Urothelium cell line (cell line): Measurements from ENCODE around the gene SALL1.

Experiments used
- DNase-seq: peaks from one replicate; pipeline ENCODE4 v3.0.0; 2011; ENCODE audit warnings: low spot score, mixed read lengths
- FAIRE-seq: peaks from 2 replicates; lab custom pipeline; 2011; peaks lifted over from hg19 to GRCh38; lab: Jason Lieb, UNC

SALL1 gene

GRCh38 chr16:51143196-51143977, 7.7 kb downstream of the SALL1 start:
- FAIRE-seq (no peak), DNase-seq (no peak)

GRCh38 chr16:51141541-51141940, 9.5 kb downstream of the SALL1 start:
- no peak for DNase-seq
- no peak for FAIRE-seq

GRCh38 chr16:51141106-51141505, 10.0 kb downstream of the SALL1 start:
- DNase-seq (no peak), FAIRE-seq (no peak)

GRCh38 chr16:51140112-51140511, 11.0 kb downstream of the SALL1 start:
- FAIRE-seq (no peak), DNase-seq (no peak)

DNA sequence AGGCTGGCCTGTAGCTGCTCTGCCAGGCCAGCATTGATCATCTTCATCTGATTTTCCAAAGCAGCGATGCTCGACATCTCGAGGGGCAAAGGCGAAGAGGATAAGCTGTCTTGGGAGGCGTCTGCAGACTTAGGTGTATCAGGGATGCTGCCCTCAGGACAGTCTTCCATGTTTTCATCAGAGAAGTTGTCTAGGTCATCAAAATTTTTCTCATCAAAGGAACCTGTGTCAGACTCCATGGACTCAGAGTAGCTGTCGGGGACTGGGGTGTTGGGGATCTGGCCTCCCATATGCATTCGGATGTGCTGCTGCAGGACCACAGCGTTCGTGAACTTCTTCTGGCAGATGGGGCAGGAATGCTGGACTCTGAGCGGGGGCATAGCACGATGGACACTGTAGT, 11.5 kb downstream of the SALL1 start:
- FAIRE-seq (no peak), DNase-seq (no peak)

DNA sequence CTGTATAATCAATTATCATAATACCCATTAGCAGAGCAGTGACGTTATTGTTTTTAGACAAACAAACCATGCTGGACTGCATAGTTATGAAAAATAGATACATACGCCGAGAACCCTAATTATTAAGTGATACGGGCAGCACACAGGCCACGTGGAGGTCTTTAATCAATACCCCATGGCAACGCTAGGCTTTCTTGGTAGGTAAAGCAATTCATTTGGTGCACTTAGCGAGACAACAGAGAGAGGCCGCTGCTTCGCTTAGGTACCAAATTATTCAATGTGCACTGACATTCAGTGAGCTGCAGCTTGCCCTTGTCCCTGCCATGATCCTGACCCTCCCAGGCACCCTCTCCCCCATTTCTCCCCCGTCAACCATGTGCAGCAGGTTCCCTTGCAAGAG, 12.9 kb downstream of the SALL1 start:
- FAIRE-seq: no peak
- no peak for DNase-seq

- no peak for DNase-seq
- no peak for FAIRE-seq
Observed at GRCh38 chr16:51137097-51137496, 14.0 kb downstream of the SALL1 start.

DNA sequence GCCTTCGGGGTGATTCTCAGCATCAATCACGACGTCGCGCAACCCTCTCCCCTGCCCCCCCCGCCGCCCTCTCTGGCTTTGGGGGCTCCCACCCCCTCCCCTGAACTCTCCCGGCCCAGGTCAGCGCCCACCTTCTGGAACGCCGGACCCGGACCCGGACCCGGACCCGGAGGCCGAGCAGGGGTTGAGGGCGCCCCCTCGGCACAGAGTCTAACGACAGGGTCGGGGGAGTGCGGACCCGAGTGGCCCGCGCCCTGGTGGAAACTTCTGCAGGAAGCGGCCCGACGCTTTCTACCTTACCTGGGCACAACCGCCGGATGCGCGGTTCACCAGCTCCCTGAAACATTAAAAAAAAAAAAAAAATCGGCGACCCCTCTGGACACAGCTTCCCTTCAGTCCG, 16.2 kb downstream of the SALL1 start:
- FAIRE-seq (no peak), DNase-seq (no peak)

GRCh38 chr16:51134269-51134812, 16.7 kb downstream of the SALL1 start:
- no peak for FAIRE-seq
- no peak for DNase-seq

DNA sequence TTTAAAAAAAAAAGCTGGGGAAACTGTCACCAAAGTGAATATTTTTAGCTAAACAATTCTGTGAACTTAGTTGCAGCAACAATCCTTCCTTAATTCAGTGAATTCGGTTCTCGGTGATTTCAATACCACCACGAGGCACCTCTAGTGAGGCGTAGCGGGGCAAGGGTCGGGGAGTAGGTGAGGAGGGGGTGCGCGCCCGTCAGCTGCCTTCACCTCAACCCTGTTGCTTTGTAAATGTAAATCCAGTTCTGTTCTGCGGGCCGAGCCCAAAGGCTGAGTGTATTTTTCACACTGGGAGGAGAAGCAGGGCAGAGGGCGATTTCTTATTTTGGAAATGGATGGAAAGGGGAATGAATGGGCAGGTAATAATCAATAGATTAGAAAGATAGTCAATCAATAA, 17.4 kb downstream of the SALL1 start:
- no peak for DNase-seq
- FAIRE-seq: no peak

DNA sequence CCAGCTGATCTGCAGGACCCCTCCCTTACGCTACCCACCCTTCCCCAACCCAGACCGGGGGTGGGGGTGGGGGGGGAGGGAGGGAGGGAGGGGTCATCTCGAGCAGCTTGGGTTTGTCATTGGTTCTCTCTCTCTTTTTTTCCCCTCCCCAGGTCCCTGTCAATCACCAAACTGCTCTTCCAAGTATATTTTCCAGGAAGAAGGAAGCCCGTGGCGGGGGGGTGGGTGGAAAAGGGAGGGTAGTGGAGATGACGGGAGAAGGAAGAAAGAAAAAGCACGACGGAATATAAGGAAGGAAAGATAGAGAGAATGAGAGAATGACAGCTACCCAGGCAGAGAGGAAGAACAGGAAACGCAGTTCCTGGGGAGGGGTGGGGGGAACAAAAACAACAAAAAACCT, 17.9 kb downstream of the SALL1 start:
- FAIRE-seq (no peak), DNase-seq (no peak)

- FAIRE-seq: no peak
- DNase-seq: no peak
Observed at GRCh38 chr16:51132490-51133115, 18.5 kb downstream of the SALL1 start.

DNA sequence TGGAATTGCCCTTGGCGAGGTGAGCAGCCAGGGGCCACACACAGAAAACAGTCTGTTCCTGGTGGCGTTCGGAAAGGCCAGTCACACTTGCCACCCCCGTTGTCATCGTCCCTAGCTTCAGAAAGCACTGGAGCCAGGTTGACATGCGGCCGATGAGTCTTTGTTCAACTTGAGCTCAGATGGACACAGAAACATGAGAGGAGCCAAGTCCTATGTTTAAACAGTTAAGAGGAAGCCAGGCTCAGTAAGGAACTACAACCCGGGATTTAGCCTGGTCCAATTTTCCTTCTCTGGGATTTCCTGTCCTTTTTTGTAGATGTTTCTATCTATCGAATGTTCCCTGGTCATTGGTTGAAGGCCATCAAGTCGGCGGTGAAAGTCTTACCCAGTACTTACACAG, 19.5 kb downstream of the SALL1 start:
- FAIRE-seq (no peak), DNase-seq (no peak)

DNA sequence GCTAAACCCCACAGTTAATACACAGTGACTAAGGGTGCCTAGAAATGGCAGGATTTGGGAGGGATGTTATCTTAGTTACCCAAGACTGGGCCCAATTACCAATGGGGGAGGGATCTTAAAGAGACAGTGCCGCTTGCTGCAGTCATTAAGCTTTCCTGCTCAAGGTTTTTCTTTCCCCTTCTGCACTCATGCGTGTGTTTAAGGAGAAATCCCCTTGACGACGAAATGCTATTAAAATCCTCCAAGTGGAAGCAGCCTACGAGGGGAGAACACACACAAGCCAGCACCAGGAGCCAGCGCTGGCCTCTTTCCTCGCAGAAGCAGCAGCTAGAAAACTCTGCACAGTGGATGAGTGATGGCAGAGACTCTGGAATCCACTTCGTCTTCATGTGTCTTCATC, 22.0 kb downstream of the SALL1 start:
- DNase-seq (no peak), FAIRE-seq (no peak)

- FAIRE-seq (no peak), DNase-seq (no peak)
Observed at GRCh38 chr16:51125992-51126391, 25.1 kb downstream of the SALL1 start.

GRCh38 chr16:51124896-51125295, 26.2 kb downstream of the SALL1 start:
- no peak for DNase-seq
- no peak for FAIRE-seq

DNA sequence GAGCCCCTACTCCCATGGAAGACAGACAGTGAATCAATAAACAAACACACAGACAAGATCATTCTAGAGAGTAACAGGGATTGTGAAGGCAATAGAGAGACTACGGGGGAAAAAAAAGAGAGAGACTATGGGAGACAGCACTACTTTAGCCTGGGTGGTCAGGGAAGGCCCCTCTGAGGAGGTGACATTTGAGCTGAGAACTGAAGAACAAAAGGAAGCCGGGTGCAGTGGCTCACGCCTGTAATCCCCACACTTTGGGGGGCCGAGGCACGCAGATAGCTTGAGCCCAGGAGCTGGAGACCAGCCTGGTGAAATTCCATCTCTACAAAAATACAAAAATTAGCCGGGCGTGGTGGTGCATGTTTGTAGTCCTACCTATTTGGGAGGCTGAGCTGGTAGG, 29.2 kb downstream of the SALL1 start:
- DNase-seq (no peak), FAIRE-seq (no peak)

GRCh38 chr16:51120730-51121347, 30.2 kb downstream of the SALL1 start:
- FAIRE-seq: no peak
- DNase-seq: no peak

- FAIRE-seq (no peak), DNase-seq (no peak)
Observed at GRCh38 chr16:51119973-51120729, 30.9 kb downstream of the SALL1 start.

DNA sequence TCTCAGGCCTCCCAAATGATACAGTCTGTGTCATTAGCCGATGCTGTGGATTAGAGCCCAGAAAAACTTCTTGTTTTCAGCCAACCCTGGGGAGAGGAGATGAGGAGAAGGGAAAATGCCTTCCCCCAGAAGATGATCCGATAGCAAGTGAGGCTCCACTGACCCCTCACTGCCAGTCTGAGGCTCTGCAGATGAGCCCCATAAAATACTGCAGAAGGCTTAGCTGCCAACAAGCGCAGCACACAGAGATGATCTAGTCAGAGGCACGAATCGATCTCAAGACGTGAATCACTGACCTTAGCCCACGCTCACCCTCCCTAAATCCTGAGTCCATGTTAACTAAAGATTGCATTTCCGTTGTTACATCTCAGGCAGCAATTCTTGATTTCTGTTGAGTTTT, 31.5 kb downstream of the SALL1 start:
- no peak for DNase-seq
- no peak for FAIRE-seq

DNA sequence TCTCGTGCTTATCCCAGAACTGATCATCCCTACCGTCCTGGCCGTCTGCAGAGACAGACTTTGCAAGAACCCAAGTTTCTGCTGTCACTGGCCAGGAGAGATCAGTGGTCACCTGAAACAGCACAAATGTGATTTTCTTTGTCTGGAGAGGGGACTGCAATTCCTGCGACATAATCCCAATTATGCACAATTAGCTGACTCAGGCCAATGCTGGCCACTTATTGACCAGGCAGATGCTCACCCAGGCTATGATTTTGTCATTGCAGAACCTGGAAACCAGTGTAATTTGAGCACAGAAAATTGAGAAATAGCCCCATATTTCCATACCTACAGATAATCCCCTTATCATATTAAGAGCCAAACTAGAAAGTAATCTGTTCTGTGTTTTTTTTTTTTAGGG, 34.7 kb downstream of the SALL1 start:
- FAIRE-seq: no peak

More for the DNA sequence above, 34.7 kb downstream of the SALL1 start:
- no peak for DNase-seq
